DOHH2 (cell line): ENCODE results near the gene ANKRD22.

Source experiments
- H3F3A ChIP-seq: fragments of 200-600 bp; sonication (generic), shearing (Covaris generic); 2 replicates; pipeline ENCODE4 v1.6.0; 2016; ENCODE audit warnings: antibody characterized with exemption, mild to moderate bottlenecking; ENCODE audit not compliant: control insufficient read depth, insufficient read depth
- H3K27ac ChIP-seq: fragments of 200-600 bp; sonication (generic); 2 replicates; pipeline ENCODE4 v1.5.1; 2014; ENCODE audit warnings: low read depth, mild to moderate bottlenecking, low read length, moderate library complexity
- H3K27me3 ChIP-seq: fragments of 200-600 bp; sonication (generic); 2 replicates; pipeline ENCODE4 v1.6.1; 2014; ENCODE audit warnings: mild to moderate bottlenecking, low read length, mixed read lengths; ENCODE audit not compliant: control insufficient read depth
- H3K36me3 ChIP-seq: fragments of 200-600 bp; sonication (generic); 2 replicates; pipeline ENCODE4 v1.6.1; 2014; ENCODE audit warnings: mild to moderate bottlenecking, low read length, moderate library complexity, mixed read lengths; ENCODE audit not compliant: control insufficient read depth
- H3K4me1 ChIP-seq: fragments of 200-600 bp; sonication (generic); 2 replicates; pipeline ENCODE4 v1.6.1; 2014; ENCODE audit warnings: mild to moderate bottlenecking, low read length, mixed read lengths; ENCODE audit not compliant: control insufficient read depth
- H3K4me2 ChIP-seq: fragments of 200-600 bp; sonication (generic); 2 replicates; pipeline ENCODE4 v1.6.0; 2014; ENCODE audit warnings: mild to moderate bottlenecking, low read length, moderate library complexity
- H3K4me3 ChIP-seq: fragments of 200-600 bp; sonication (generic); 2 replicates; pipeline ENCODE4 v1.5.1; 2014; ENCODE audit warnings: mild to moderate bottlenecking, low read length, mixed read lengths
- H3K79me2 ChIP-seq: fragments of 200-600 bp; sonication (generic); 2 replicates; pipeline ENCODE4 v1.6.1; 2014; ENCODE audit warnings: mild to moderate bottlenecking, low read length, mixed read lengths; ENCODE audit not compliant: control insufficient read depth
- H3K9me2 ChIP-seq: fragments of 200-600 bp; sonication (generic); replicated peaks from 2 replicates; pipeline ENCODE4 v1.6.1; 2014; ENCODE audit warnings: mild to moderate bottlenecking, low read length, mixed read lengths; ENCODE audit not compliant: control insufficient read depth
- H3K9me3 ChIP-seq: fragments of 200-600 bp; sonication (generic); 2 replicates; pipeline ENCODE4 v1.6.1; 2014; ENCODE audit warnings: antibody characterized with exemption, low read length, mixed read lengths; ENCODE audit not compliant: control insufficient read depth, insufficient read depth
- H4K20me1 ChIP-seq: fragments of 200-600 bp; sonication (generic); 2 replicates; pipeline ENCODE4 v1.6.0; 2014; ENCODE audit warnings: low read depth, mild to moderate bottlenecking, antibody characterized with exemption, low read length, moderate library complexity; ENCODE audit not compliant: control insufficient read depth, insufficient read depth
- EZH2phosphoT487 ChIP-seq: fragments of 200-600 bp; sonication (generic); IDR thresholded peaks from 2 replicates; pipeline ENCODE4 v1.6.1; 2017; ENCODE audit warnings: borderline replicate concordance, mild to moderate bottlenecking, antibody characterized with exemption, low read length, moderate library complexity, mixed read lengths
- TF ChIP-seq, protein P1 (sequence below): fragments of 200-600 bp; sonication (generic); IDR thresholded peaks from one replicate; pipeline ENCODE4 v1.5.1; 2014; ENCODE audit warnings: antibody characterized with exemption, mild to moderate bottlenecking, low read depth, low read length; ENCODE audit not compliant: poor library complexity, severe bottlenecking

The ANKRD22 gene

DNA sequence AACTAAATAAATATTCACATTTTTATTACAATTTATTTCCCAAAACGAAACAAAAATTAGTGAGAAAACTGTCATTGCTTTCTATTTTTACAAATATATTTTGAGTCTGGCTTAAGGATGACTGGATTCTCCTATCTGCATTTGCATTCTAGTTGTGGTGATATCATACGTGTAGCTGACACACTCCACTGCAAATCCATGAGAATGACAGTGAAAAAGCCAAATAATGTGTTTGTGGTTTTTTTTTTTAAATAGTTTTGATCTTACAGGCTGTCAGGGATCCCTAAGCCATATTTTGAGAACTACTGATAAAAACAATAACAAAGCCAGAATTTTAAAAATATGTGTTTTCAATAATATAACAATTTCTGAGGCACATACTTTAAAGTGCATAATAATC is 22.6 kb upstream of the ANKRD22 start:
- H4K20me1 ChIP-seq = no peaks in the 10 kb centered on the region
- H3K4me1 ChIP-seq = peaks cover 23% of the 10 kb centered on the region
- no peak for TF ChIP-seq EZH2phosphoT487
- TF ChIP-seq, protein P1, sequence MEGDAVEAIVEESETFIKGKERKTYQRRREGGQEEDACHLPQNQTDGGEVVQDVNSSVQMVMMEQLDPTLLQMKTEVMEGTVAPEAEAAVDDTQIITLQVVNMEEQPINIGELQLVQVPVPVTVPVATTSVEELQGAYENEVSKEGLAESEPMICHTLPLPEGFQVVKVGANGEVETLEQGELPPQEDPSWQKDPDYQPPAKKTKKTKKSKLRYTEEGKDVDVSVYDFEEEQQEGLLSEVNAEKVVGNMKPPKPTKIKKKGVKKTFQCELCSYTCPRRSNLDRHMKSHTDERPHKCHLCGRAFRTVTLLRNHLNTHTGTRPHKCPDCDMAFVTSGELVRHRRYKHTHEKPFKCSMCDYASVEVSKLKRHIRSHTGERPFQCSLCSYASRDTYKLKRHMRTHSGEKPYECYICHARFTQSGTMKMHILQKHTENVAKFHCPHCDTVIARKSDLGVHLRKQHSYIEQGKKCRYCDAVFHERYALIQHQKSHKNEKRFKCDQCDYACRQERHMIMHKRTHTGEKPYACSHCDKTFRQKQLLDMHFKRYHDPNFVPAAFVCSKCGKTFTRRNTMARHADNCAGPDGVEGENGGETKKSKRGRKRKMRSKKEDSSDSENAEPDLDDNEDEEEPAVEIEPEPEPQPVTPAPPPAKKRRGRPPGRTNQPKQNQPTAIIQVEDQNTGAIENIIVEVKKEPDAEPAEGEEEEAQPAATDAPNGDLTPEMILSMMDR = no peak
- no peaks in the 10 kb centered on the region for H3K36me3 ChIP-seq
- H3F3A ChIP-seq = peaks cover 1% of the 10 kb centered on the region; the same call in 1 of the 2 replicates
- no peak overlapping the region for H3K27ac ChIP-seq
- H3K79me2 ChIP-seq = no peaks in the 10 kb centered on the region
- no peaks in the 10 kb centered on the region for H3K27me3 ChIP-seq
- H3K9me3 ChIP-seq = no peaks in the 10 kb centered on the region
- H3K9me2 ChIP-seq = no peaks in the 10 kb centered on the region
- no peak overlapping the region for H3K4me3 ChIP-seq
- no peak overlapping the region for H3K4me2 ChIP-seq

- H3K27ac ChIP-seq = no peak overlapping the region
- no peaks in the 10 kb centered on the region for H3K27me3 ChIP-seq
- H3F3A ChIP-seq = no peaks in the 10 kb centered on the region
- no peaks in the 10 kb centered on the region for H4K20me1 ChIP-seq
- TF ChIP-seq, protein P1 = no peak
- TF ChIP-seq EZH2phosphoT487 = no peak
- H3K9me2 ChIP-seq = no peaks in the 10 kb centered on the region
- H3K4me1 ChIP-seq = peaks cover 17% of the 10 kb centered on the region
- H3K79me2 ChIP-seq = no peaks in the 10 kb centered on the region
- no peak overlapping the region for H3K4me2 ChIP-seq
- no peaks in the 10 kb centered on the region for H3K9me3 ChIP-seq
- no peaks in the 10 kb centered on the region for H3K36me3 ChIP-seq
- no peak overlapping the region for H3K4me3 ChIP-seq
Observed at GRCh38 chr10:88873757-88874156, 22.1 kb upstream of the ANKRD22 start.

DNA sequence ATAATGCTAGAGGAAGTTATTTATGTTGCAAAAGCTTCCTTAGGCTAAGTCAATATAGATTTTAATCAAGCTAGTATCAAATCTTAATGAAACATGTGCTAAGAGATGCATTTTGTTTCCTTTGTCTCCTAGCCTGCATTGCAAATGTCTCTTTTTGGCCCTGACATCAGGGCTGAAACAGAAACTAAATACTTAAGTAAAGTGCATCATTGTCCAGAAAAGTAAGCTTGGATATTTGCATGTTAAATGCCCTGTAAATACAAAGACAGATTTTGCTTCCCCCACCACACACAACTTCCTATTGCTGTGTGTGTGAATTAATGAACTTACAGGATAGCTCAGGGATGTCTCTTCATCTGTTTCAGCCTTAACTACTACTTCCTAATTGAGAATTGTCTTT is 18.4 kb upstream of the ANKRD22 start:
- Histone ChIP-seq H3K9me2 (no peaks in the 10 kb centered on the region), H3K27ac (no peak overlapping the region), H3K79me2 (no peaks in the 10 kb centered on the region), H3K9me3 (no peaks in the 10 kb centered on the region), H3K4me2 (no peak overlapping the region), H3K4me3 (no peak overlapping the region), H3K27me3 (no peaks in the 10 kb centered on the region), H3K4me1 (0 out of 2 replicates have a peak, but pooled peaks cover 3% of the 10 kb centered on the region), H3K36me3 (no peaks in the 10 kb centered on the region), H3F3A (no peaks in the 10 kb centered on the region), H4K20me1 (no peaks in the 10 kb centered on the region)
- TF ChIP-seq, protein P1 = no peak
- no peak for TF ChIP-seq EZH2phosphoT487

DNA sequence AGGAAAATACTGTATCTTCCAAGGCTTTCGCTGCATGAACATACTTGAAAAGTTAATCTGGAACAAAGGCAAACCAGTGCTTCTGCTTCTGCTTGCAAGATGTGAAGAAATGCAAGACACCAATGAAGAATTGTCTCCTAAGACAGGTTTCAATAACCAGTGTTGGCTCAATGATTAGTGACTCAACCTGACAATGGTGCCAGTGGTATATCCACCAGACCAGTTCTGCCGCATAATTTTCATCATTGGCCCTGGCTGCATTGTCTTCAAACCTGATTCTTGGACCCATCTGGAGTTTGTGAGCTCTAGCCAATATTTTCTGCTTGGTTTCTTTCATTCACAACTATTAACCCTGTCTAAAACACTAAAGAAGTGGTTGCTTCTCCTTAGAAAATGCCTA is 14.8 kb upstream of the ANKRD22 start:
- H3K36me3 ChIP-seq = no peaks in the 10 kb centered on the region
- no peaks in the 10 kb centered on the region for H3F3A ChIP-seq
- no peaks in the 10 kb centered on the region for H4K20me1 ChIP-seq
- H3K79me2 ChIP-seq = no peaks in the 10 kb centered on the region
- H3K9me2 ChIP-seq = no peaks in the 10 kb centered on the region
- TF ChIP-seq, protein P1 = no peak
- no peak for TF ChIP-seq EZH2phosphoT487
- H3K27me3 ChIP-seq = peaks cover 7% of the 10 kb centered on the region
- H3K4me3 ChIP-seq = no peak overlapping the region
- H3K27ac ChIP-seq = no peak overlapping the region
- H3K4me1 ChIP-seq = 0 out of 2 replicates have a peak, but pooled peaks cover 3% of the 10 kb centered on the region
- no peaks in the 10 kb centered on the region for H3K9me3 ChIP-seq
- H3K4me2 ChIP-seq = no peak overlapping the region
